Fibroblast of mammary gland (primary cell): ENCODE measurements around the gene COL11A2.

Experiments used
- DNase-seq: peaks from one replicate; pipeline ENCODE4 v3.0.0-alpha.2; 2010; ENCODE audit warnings: low read depth
- H3K4me3 ChIP-seq: 2 replicates; pipeline ENCODE4 v1.5.1; 2011; ENCODE audit warnings: low read depth, mild to moderate bottlenecking, low read length, moderate library complexity; ENCODE audit not compliant: control insufficient read depth
- TF ChIP-seq, protein P1 (sequence below): conservative IDR thresholded peaks from 2 replicates; pipeline ENCODE4 v1.5.1; 2011; ENCODE audit warnings: low read depth, low read length, inconsistent platforms; ENCODE audit not compliant: control insufficient read depth, insufficient read depth

The COL11A2 gene

DNA sequence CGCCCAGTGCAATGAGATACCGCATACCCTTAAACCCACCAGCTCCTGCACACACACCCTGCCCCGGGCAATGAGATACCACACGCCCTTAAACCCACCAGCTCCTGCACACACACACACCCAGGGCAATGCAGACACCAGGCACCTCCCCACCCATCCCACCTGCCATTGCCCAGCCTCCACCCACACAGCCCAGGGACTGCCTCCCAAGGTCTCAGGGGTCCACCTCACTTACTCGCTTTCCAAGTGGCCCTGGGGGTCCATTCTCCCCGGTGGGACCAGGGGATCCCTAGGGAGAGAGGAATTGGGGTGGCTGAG is 24.0 kb downstream of the COL11A2 start:
- no peak overlapping the region for H3K4me3 ChIP-seq
- TF ChIP-seq, protein P1, sequence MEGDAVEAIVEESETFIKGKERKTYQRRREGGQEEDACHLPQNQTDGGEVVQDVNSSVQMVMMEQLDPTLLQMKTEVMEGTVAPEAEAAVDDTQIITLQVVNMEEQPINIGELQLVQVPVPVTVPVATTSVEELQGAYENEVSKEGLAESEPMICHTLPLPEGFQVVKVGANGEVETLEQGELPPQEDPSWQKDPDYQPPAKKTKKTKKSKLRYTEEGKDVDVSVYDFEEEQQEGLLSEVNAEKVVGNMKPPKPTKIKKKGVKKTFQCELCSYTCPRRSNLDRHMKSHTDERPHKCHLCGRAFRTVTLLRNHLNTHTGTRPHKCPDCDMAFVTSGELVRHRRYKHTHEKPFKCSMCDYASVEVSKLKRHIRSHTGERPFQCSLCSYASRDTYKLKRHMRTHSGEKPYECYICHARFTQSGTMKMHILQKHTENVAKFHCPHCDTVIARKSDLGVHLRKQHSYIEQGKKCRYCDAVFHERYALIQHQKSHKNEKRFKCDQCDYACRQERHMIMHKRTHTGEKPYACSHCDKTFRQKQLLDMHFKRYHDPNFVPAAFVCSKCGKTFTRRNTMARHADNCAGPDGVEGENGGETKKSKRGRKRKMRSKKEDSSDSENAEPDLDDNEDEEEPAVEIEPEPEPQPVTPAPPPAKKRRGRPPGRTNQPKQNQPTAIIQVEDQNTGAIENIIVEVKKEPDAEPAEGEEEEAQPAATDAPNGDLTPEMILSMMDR: no peak
- DNase-seq: no peak

DNA sequence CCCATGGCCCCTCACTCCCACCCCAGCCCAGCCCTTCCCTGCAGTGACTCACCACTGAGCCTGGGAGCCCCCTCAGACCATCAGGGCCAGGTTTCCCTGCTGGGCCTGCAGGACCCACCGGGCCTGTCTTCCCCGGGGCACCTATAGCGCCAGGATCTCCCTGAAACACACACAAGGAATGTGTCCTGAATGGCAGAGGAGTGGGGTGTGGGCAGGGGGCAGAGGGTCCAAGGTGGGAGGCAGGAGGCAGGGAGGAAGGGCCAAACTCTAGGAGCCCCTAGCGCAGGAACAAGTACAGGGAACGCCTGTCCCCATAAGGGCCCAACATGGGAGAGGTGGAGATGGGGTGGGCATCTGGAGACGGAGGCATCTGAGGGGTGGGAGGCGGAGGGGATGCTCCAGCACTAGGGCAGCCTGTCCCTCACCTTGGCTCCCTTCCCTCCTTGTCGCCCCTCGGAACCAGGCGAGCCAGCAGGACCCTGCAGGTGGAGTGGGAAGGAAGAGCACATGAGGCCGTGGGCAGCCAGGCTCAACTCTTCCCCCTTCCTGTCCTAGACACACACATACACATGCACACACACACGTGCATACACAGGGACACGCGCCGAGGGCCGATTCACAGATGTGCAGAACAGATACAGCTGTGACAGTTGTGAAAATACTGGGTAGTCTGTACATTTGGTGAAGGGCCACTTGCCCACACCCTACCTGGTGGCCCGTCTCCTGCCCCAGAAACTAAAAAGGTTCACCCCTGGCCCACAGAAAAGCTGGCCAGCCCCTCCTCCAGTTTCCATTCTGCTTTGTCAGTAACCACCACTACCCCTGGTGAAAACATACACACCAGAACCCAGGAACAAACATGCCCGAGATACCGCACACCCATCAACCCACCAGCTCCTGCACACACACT is 24.6 kb downstream of the COL11A2 start:
- TF ChIP-seq, protein P1: no peak
- no peak for DNase-seq
- no peak overlapping the region for H3K4me3 ChIP-seq

DNA sequence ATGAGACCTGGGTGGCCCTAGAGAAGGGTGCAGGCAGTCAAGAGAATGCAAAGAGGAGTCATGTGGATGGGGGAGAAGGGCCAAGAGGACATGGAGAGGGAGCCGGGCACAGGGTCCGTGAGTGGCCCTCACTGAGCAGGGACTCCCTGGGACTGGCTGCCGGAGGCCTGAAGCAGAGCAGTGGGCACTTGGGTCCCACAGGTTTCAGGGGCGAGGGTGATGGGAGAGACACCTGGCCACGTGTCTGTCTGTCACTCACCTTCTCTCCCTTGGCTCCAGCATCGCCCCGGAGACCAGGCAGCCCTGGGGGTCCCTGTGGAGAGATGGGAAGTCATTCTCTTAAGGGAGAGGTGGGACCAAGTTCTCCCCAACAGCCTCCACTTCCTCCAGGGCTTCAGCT is 25.5 kb downstream of the COL11A2 start:
- TF ChIP-seq, protein P1: no peak
- no peak overlapping the region for H3K4me3 ChIP-seq
- DNase-seq: no peak

DNA sequence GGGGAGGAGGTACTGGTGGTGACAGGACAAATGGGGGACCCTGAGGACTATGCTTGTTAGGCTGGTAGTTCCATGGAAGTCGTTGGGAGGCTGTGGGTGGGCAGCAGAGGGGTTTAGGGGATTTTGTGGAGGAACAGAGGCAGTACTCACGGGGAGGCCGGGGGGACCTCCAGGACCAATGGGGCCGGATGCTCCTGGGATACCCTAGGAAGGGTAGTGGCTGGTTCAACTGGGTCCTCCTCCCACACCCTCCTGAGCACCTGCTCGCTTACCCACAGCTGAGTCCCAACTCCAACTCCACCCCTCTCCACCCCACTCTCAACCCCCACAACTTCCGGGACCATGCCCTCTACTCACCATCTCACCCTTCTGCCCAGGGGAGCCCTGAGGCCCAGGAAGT is 25.9 kb downstream of the COL11A2 start:
- DNase-seq: no peak
- TF ChIP-seq, protein P1: no peak
- H3K4me3 ChIP-seq: no peak overlapping the region

DNA sequence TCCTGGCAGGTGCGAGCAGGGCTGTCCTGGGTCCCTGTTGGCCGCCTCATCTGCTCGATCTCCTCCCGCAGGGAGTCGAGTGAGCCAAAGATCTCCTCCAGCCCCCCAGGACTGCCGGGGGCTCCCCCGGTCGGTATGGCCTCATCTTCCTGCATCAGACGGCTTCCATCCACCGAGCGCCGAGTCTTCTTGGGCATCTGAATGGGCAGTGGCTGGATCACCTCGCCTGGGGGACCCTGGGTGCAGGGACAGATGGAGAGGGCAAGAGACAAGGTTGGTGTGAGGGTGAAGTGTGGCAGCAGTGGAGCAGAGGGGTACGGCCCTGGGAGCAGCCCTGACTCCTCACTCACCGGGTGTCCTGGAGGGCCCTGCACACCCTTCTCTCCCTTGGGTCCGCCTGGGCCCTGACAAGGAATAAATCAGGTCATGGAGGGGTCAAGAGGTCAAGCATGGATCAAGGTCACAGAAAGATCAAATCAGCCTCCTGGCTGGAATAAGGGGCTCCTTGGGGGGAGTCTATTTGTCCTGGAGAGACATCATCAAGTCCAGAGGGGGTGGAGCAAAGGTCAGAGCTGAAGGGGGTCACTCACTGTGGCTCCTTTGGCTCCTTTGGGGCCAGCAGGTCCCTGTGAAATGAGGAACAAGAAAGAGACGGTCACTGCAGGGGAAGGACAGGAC is 26.5 kb downstream of the COL11A2 start:
- DNase-seq: no peak
- TF ChIP-seq, protein P1: no peak
- no peak overlapping the region for H3K4me3 ChIP-seq

DNA sequence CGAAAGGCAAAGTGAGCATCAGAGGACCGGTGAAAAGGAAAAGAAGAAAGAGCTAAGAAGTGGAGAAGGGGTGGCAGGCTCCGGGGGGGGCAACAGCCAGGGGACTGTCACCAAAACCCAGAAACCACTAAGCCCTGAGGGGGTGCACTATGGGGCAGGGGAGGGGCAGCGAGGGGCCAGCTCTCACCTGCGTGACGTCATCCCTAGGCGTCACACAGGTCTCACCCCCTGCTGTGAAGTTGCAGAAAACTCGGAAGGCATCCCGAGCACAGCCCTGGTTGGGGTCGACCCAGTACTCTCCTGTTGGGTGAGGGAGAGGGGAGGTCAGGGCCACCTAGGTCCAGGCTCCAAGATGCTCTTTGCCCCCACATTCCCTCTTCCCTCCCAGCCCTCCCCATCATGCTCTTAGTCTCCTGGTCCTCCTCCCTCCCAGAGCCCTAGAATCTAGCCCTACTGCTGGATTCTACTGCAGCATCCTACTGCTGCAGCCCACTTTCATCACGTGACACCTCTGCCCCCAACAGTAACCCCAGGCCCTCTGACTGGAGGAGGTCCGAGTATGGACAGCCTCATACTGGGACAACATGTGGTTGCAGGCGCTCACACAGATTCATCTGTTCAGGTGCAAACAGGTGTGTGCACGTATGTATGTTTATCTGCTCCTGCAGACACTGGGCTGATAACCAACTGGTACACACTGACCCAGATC is 27.4 kb downstream of the COL11A2 start:
- no peak overlapping the region for H3K4me3 ChIP-seq
- no peak for DNase-seq
- TF ChIP-seq, protein P1: no peak
